ENCODE measurements around the gene C10orf90.

The C10orf90 gene

DNA sequence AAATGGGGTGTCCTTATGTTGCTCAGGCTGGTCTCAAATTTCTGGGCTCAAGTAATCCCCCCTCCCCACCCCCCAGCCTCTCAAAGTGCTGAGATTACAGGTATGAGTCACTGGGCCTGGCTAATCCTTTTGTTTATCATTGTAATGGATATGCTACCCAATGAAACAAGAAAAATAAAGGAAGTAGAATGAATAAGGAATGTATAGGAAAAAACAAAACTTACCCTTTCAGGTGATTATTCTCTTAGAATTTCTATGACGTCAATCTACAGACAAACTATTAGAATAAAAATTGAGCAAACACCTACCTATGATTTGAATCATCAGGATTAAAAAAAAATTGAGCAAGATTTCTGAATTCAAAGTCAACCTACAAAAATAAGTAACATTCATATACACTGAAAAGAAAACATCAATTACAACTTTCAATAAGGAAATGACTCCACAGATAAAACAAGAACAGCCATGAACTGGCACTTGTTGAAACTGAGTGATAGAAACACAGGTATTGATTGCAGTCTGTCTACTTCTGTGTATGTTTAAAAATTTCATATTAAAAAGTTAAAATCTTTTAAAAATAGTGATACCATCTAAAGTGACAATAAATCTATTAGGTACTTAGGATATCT lies 294.5 kb downstream of the C10orf90 start:
- TF ChIP-seq, protein P1, sequence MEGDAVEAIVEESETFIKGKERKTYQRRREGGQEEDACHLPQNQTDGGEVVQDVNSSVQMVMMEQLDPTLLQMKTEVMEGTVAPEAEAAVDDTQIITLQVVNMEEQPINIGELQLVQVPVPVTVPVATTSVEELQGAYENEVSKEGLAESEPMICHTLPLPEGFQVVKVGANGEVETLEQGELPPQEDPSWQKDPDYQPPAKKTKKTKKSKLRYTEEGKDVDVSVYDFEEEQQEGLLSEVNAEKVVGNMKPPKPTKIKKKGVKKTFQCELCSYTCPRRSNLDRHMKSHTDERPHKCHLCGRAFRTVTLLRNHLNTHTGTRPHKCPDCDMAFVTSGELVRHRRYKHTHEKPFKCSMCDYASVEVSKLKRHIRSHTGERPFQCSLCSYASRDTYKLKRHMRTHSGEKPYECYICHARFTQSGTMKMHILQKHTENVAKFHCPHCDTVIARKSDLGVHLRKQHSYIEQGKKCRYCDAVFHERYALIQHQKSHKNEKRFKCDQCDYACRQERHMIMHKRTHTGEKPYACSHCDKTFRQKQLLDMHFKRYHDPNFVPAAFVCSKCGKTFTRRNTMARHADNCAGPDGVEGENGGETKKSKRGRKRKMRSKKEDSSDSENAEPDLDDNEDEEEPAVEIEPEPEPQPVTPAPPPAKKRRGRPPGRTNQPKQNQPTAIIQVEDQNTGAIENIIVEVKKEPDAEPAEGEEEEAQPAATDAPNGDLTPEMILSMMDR (IDR thresholded peaks at IDR 0.05; ENCODE audit: insufficient read depth, low read length, poor library complexity, severe bottlenecking): no peak
- Histone ChIP-seq H3K27me3 (replicated peaks; ENCODE audit: control insufficient read depth, insufficient read depth, low read length) (no peaks in the 10 kb centered on the region), H3K36me3 (ENCODE audit: control insufficient read depth, insufficient read depth, low read length) (no peaks in the 10 kb centered on the region), H3K4me3 (replicated peaks; ENCODE audit: low read depth, low read length) (no peak overlapping the region)
- DNase-seq (ENCODE audit: extremely low read depth, insufficient read length): no peak

DNA sequence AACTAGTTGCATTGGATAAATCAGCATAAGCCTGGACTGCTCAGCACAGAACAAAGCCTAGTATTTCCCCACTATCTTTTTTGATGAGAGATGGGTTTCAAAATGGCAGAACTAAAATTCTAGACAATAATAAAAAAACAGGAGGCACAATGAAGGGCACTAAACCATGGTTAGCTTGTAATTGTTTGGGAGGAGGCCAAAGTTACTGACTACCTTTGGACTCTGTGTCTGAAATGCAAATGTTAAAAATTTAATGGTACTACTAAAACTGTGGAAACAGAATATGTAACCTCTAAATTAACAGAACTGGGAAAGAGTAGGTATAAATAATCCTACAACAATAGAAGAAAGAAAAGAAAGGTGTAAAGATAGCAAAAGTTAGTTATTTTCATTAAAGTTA lies 295.2 kb downstream of the C10orf90 start:
- H3K27me3 ChIP-seq (replicated peaks; ENCODE audit: control insufficient read depth, insufficient read depth, low read length): no peaks in the 10 kb centered on the region
- DNase-seq (ENCODE audit: extremely low read depth, insufficient read length): no peak
- TF ChIP-seq, protein P1 (IDR thresholded peaks at IDR 0.05; ENCODE audit: insufficient read depth, low read length, poor library complexity, severe bottlenecking): no peak
- H3K4me3 ChIP-seq (replicated peaks; ENCODE audit: low read depth, low read length): no peak overlapping the region
- H3K36me3 ChIP-seq (ENCODE audit: control insufficient read depth, insufficient read depth, low read length): no peaks in the 10 kb centered on the region

Measured in GM06990 (cell line).